CD4-positive, alpha-beta T cell (primary cell): ENCODE results near the gene TSHZ1. TPM values are rescaled to one million over a fixed set of nuclear protein-coding genes. Genes with fewer than 3 reads are reported as not detected.

Experiments used
- ATAC-seq: fragments of 200-7000 bp; cut with Tn5 transposase; one replicate; pipeline ENCODE4 v1.10.0; 2022; ENCODE audit warnings: mild to moderate bottlenecking; ENCODE audit not compliant: poor library complexity
- CTCF ChIA-PET: fragments of 350-600 bp; sonication (Branson Sonifier 250); formaldehyde crosslinking; loops from one replicate; lab custom pipeline; 2021; ENCODE audit warnings: antibody characterized with exemption, inconsistent platforms; lab: Charles Lee
- POLR2A ChIA-PET: fragments of 350-600 bp; sonication (Branson Sonifier 250); formaldehyde crosslinking; loops from one replicate; lab custom pipeline; 2021; ENCODE audit warnings: antibody characterized with exemption, inconsistent platforms; lab: Charles Lee
- DNase-seq, 14 experiments: peaks; one replicate each; pipeline ENCODE4 v3.0.0-alpha.2; 2013 to 2020; ENCODE audit warnings: mixed read lengths in 2 of 14
- H3K27ac ChIP-seq, 2 donors: one replicate each; pipeline versions ENCODE4 v1.5.1 to v1.7.0; 2013; ENCODE audit warnings: low read length in 2 of 2, low read depth in 1 of 2, mild to moderate bottlenecking in 1 of 2
- H3K27me3 ChIP-seq, 2 experiments: 1 replicate in 1 of 2; 2 replicates in 1 of 2; pipeline versions ENCODE4 v1.6.1 to v1.7.0; 2013; ENCODE audit warnings: low read length in 2 of 2, control low read depth in 1 of 2, mild to moderate bottlenecking in 1 of 2, moderate library complexity in 1 of 2; ENCODE audit not compliant: insufficient read depth in 2 of 2, control insufficient read depth in 1 of 2
- H3K36me3 ChIP-seq: one replicate; pipeline ENCODE4 v1.6.1; 2013; ENCODE audit warnings: low read length, control low read depth; ENCODE audit not compliant: insufficient read depth
- H3K4me1 ChIP-seq: one replicate; pipeline ENCODE4 v1.6.1; 2013; ENCODE audit warnings: low read length, control low read depth; ENCODE audit not compliant: insufficient read depth
- H3K4me3 ChIP-seq: one replicate; pipeline ENCODE4 v1.5.1; 2013; ENCODE audit warnings: mild to moderate bottlenecking, low read length, moderate library complexity
- H3K9me3 ChIP-seq, 2 experiments: 1 replicate in 1 of 2; 2 replicates in 1 of 2; pipeline versions ENCODE4 v1.6.1 to v1.7.0; 2013; ENCODE audit warnings: low read length in 2 of 2, mild to moderate bottlenecking in 2 of 2, control low read depth in 1 of 2, moderate library complexity in 1 of 2; ENCODE audit not compliant: control insufficient read depth in 1 of 2, insufficient read depth in 1 of 2
- H3K27ac Mint-ChIP-seq: one replicate; pipeline ENCODE4 v1.8.0; 2020; ENCODE audit warnings: mixed read lengths
- H3K27me3 Mint-ChIP-seq: one replicate; pipeline ENCODE4 v1.8.0; 2021; ENCODE audit warnings: mixed read lengths
- H3K36me3 Mint-ChIP-seq: one replicate; pipeline ENCODE4 v1.8.0; 2021; ENCODE audit warnings: low read depth, mixed read lengths
- H3K4me1 Mint-ChIP-seq: one replicate; pipeline ENCODE4 v1.8.0; 2021; ENCODE audit warnings: low read depth, mixed read lengths
- H3K4me3 Mint-ChIP-seq: one replicate; pipeline ENCODE4 v1.8.0; 2020; ENCODE audit warnings: mild to moderate bottlenecking, mixed read lengths
- H3K9me3 Mint-ChIP-seq: one replicate; pipeline ENCODE4 v1.8.0; 2020; ENCODE audit warnings: mixed read lengths
- intact Hi-C, 2 experiments: fragments of 100-400 bp; cut with DNase I in 1 of 2; cut with micrococcal nuclease in 1 of 2; formaldehyde crosslinking; loops; one replicate each; pipeline versions ENCODE4 v1.15.1 to v1.9.0; 2023 to 2025; cut with DNase I, micrococcal nuclease
- total RNA-seq, 174 experiments: library from RNA in 2 of 174; stranded (reverse) in 2 of 174; gene quantifications; one replicate each; pipeline ENCODE4 v1.2.3 and lab custom pipeline; 2021 to 2026
- TF ChIP-seq, protein P1 (sequence below): fragments of 200-600 bp; IDR thresholded peaks from one replicate; pipeline ENCODE4 v1.8.0; 2022; ENCODE audit warnings: antibody characterized with exemption, mild to moderate bottlenecking

Gene TSHZ1
- total RNA-seq, 2 experiments from 2014 or later, result 19.9 to 21.5 TPM

DNA sequence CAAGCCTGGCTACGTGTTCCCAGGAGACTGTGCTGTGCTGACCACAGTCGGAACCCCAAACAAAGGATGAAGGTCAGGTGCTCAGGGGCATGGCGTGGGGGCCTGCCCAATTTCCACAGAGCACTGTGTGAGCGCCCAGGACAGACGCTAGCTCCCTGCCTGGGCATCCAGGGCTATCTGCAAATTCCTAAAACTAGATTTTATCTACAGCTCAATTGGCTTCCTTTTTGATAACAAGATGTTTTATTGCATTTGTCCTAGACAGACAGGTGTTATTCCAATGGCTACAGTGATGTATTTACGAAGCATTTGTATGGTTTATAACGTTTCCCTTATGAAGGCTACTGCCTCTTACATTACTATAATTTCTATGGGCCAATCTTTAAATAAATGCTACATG, 17.7 kb upstream of the TSHZ1 start:
- POLR2A ChIA-PET, result interaction anchor here (0.6 kb wide), 1 partner anchor 9 kb away, joined by 4 read pairs; no protein-coding TSS in a partner anchor

DNA sequence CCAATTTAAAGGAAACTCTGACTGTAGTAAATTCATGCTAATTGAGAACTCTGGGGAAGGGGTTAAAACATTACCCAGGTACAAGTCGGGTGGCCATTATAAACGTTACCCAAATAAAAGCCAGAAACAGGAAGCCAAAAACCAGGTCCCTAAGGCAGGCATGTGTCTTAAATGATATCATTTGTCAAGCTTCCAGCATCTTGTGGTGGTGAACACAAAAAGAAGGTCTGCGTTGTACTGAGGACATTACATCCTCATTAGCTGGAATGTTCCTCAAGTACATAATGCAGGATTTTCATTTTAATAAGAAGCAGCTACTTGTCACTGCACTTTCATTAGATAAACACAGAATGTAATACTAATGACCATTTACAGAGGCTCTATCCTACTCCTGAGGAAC, 12.6 kb upstream of the TSHZ1 start:
- POLR2A ChIA-PET, result interaction anchor here (0.6 to 1.4 kb wide), 3 partner anchors 12 to 566 kb away, joined by 4 to 7 read pairs (median 7); partner anchors contain the start of gene TSHZ1

More for the DNA sequence above, 17.7 kb upstream of the TSHZ1 start:
- Mint-ChIP-seq H3K27ac (no peak overlapping the region), H3K4me3 (no peak overlapping the region), H3K9me3 (no peaks in the 10 kb centered on the region), H3K4me1 (peaks cover 22% of the 10 kb centered on the region), H3K27me3 (no peaks in the 10 kb centered on the region), H3K36me3 (no peaks in the 10 kb centered on the region)
- H3K27me3 ChIP-seq, result no peaks in the 10 kb centered on the region
- CTCF ChIA-PET, result no interaction called here
- DNase-seq (no peak), ATAC-seq (no peak)
- H3K27ac ChIP-seq, result no peak overlapping the region
- H3K36me3 ChIP-seq, result no peaks in the 10 kb centered on the region
- peaks cover 2% of the 10 kb centered on the region for H3K4me1 ChIP-seq
- H3K9me3 ChIP-seq, result no peaks in the 10 kb centered on the region
- intact Hi-C loops, result no loop called here
- no peak overlapping the region for H3K4me3 ChIP-seq
- TF ChIP-seq, protein P1, sequence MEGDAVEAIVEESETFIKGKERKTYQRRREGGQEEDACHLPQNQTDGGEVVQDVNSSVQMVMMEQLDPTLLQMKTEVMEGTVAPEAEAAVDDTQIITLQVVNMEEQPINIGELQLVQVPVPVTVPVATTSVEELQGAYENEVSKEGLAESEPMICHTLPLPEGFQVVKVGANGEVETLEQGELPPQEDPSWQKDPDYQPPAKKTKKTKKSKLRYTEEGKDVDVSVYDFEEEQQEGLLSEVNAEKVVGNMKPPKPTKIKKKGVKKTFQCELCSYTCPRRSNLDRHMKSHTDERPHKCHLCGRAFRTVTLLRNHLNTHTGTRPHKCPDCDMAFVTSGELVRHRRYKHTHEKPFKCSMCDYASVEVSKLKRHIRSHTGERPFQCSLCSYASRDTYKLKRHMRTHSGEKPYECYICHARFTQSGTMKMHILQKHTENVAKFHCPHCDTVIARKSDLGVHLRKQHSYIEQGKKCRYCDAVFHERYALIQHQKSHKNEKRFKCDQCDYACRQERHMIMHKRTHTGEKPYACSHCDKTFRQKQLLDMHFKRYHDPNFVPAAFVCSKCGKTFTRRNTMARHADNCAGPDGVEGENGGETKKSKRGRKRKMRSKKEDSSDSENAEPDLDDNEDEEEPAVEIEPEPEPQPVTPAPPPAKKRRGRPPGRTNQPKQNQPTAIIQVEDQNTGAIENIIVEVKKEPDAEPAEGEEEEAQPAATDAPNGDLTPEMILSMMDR, result no peak

DNA sequence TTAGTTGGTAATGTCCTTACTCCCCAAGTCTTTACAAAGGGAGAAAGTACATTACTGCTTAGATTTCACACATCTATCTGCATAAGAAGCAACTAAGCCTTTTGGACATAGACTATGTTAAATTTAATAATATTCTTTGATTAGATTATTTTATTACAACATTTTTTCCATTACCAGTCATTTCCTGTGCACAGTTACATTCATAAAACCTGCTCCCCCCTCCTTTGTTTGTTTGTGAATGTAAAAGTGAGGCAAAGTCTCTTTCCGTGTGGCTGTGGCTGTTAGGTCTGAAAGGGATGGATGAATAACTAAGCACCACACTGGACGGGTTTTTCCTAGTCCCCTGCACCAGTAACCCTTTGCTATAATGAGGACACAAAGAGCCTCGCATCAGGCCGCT, 11.3 kb upstream of the TSHZ1 start:
- H3K9me3 Mint-ChIP-seq, result no peaks in the 10 kb centered on the region
- intact Hi-C loops, result no loop called here
- Histone ChIP-seq H3K9me3 (no peaks in the 10 kb centered on the region), H3K36me3 (peaks cover 14% of the 10 kb centered on the region), H3K27me3 (no peaks in the 10 kb centered on the region), H3K27ac (no peak overlapping the region), H3K4me3 (no peak overlapping the region), H3K4me1 (peaks cover 7% of the 10 kb centered on the region)
- peak overlapping the region; percentile 61 for H3K27ac Mint-ChIP-seq
- no peak for ATAC-seq
- peaks cover 24% of the 10 kb centered on the region for H3K36me3 Mint-ChIP-seq
- no peaks in the 10 kb centered on the region for H3K27me3 Mint-ChIP-seq
- H3K4me3 Mint-ChIP-seq, result no peak overlapping the region
- TF ChIP-seq, protein P1, result no peak
- POLR2A ChIA-PET, result interaction anchor here (1.0 to 1.4 kb wide), 2 partner anchors 11 to 567 kb away, joined by 3 to 7 read pairs; partner anchors contain the start of gene TSHZ1
- CTCF ChIA-PET, result no interaction called here
- DNase-seq, result no peak
- H3K4me1 Mint-ChIP-seq, result peaks cover 48% of the 10 kb centered on the region

More for the DNA sequence above, 12.6 kb upstream of the TSHZ1 start:
- H3K27ac ChIP-seq, result no peak overlapping the region
- H3K4me3 Mint-ChIP-seq, result no peak overlapping the region
- TF ChIP-seq, protein P1, result no peak
- H3K9me3 ChIP-seq, result no peaks in the 10 kb centered on the region
- H3K27me3 Mint-ChIP-seq, result no peaks in the 10 kb centered on the region
- DNase-seq (no peak), ATAC-seq (no peak)
- peak overlapping the region; percentile 61 for H3K27ac Mint-ChIP-seq
- H3K4me1 ChIP-seq, result no peaks in the 10 kb centered on the region
- H3K4me1 Mint-ChIP-seq, result peaks cover 46% of the 10 kb centered on the region
- intact Hi-C loops, result no loop called here
- H3K9me3 Mint-ChIP-seq, result no peaks in the 10 kb centered on the region
- peaks cover 24% of the 10 kb centered on the region for H3K36me3 Mint-ChIP-seq
- H3K4me3 ChIP-seq, result no peak overlapping the region
- H3K27me3 ChIP-seq, result no peaks in the 10 kb centered on the region
- CTCF ChIA-PET, result no interaction called here
- H3K36me3 ChIP-seq, result peaks cover 14% of the 10 kb centered on the region
